Kidney (tissue), 14 donors: Measurements from ENCODE around the gene SMARCC2. TPM values are rescaled to one million over a fixed set of nuclear protein-coding genes. Genes with fewer than 3 reads are reported as not detected.
A peak's percentile ranks its signal among the peaks of the same experiment; 100 is the strongest.

Experiments used
- DNase-seq, 5 donors: peaks; one replicate each; pipeline ENCODE4 v3.0.0-alpha.2; 2013 to 2020
- FAIRE-seq: peaks from 2 replicates; lab custom pipeline; 2012; peaks lifted over from hg19 to GRCh38; lab: Jason Lieb, UNC
- H3K27ac ChIP-seq, 2 donors: one replicate each; pipeline ENCODE4 v1.7.0; 2013; ENCODE audit warnings: low read depth in 2 of 2, low read length in 2 of 2, inconsistent platforms in 1 of 2
- H3K27me3 ChIP-seq: one replicate; pipeline ENCODE4 v1.7.1; 2013; ENCODE audit warnings: low read length, inconsistent platforms; ENCODE audit not compliant: control insufficient read depth, insufficient read depth
- H3K36me3 ChIP-seq, 3 donors: one replicate each; pipeline versions ENCODE4 v1.7.0 to v1.7.1; 2013; ENCODE audit warnings: low read length in 3 of 3, control low read depth in 1 of 3, inconsistent platforms in 1 of 3; ENCODE audit not compliant: insufficient read depth in 3 of 3, control insufficient read depth in 2 of 3
- H3K4me1 ChIP-seq, 3 donors: one replicate each; pipeline versions ENCODE4 v1.7.0 to v1.7.1; 2013; ENCODE audit warnings: low read length in 3 of 3, inconsistent platforms in 1 of 3, low read depth in 1 of 3; ENCODE audit not compliant: control insufficient read depth in 2 of 3, insufficient read depth in 2 of 3
- H3K4me3 ChIP-seq, 3 donors: one replicate each; pipeline versions ENCODE4 v1.7.0 to v1.8.1; 2013; ENCODE audit warnings: low read length in 3 of 3, control low read depth in 1 of 3, inconsistent platforms in 1 of 3
- H3K9ac ChIP-seq, 3 donors: one replicate each; pipeline versions ENCODE4 v1.7.0 to v1.7.1; 2013; ENCODE audit warnings: low read length in 3 of 3, control low read depth in 1 of 3, inconsistent platforms in 1 of 3
- H3K9me3 ChIP-seq, 3 donors: one replicate each; pipeline versions ENCODE4 v1.7.0 to v1.7.1; 2013; ENCODE audit warnings: low read length in 3 of 3, control low read depth in 1 of 3, inconsistent platforms in 1 of 3; ENCODE audit not compliant: control insufficient read depth in 2 of 3, insufficient read depth in 1 of 3
- CTCF ChIP-seq: IDR thresholded peaks from 3 replicates; pipeline ENCODE4 v1.5.1; 2012; ENCODE audit warnings: mild to moderate bottlenecking, moderate library complexity, borderline replicate concordance; ENCODE audit not compliant: insufficient read depth; ENCODE audit errors: extremely low read depth
- intact Hi-C: fragments of 100-400 bp; cut with DNase I; formaldehyde crosslinking; loops from one replicate; pipeline ENCODE4 v1.11.1; 2022
- polyA plus RNA-seq: library from polyadenylated mRNA; stranded (reverse); fragments of 350-450 nt; fragmentation: Illumina TruSeq; extraction: RNeasy Lipid Tissue Mini Kit (QIAGEN cat#74804); gene quantifications from one replicate; pipeline ENCODE4 v1.2.3, GENCODE V29; 2014; ENCODE audit warnings: low read depth, low replicate concordance; ENCODE audit not compliant: insufficient read depth
- total RNA-seq: library from RNA; stranded (reverse); fragmentation: NEBNext Ultra II Directional; extraction: Animal tissue kit (Norgen Biotek cat#: 25700); gene quantifications from one replicate; pipeline ENCODE4 v1.2.1, GENCODE V29; 2021
- donor health status: control.
- donor health status: control.
- donor health status: control.
- donor health status: control.
- donor health status: control.
- donor health status: DM: yes; HTN: yes; CAD: no.
- donor health status: Normal renal cell carcinoma (clear cell type).

Gene SMARCC2
- total and polyA plus RNA-seq, 2 donors from 2014 or later = 18.8 to 112 TPM

GRCh38 chr12:56222531-56222895 is 33.2 kb upstream of the SMARCC2 start:
- intact Hi-C loops = no loop called here
- Histone ChIP-seq H3K4me3 (peak overlapping the region; percentile 70 to 95 (median 82)), H3K27me3 (no peaks in the 10 kb centered on the region), H3K9ac (peak overlapping the region; percentile 79 to 97 (median 86)), H3K27ac (peak overlapping the region; percentile 96 to 99), H3K36me3 (peaks cover 0 to 2% (median 0%) of the 10 kb centered on the region in 3 donors), H3K9me3 (no peaks in the 10 kb centered on the region), H3K4me1 (peaks cover 4 to 17% (median 8%) of the 10 kb centered on the region in 3 donors)
- DNase-seq (no peak), FAIRE-seq (no peak)
- no peak for TF ChIP-seq CTCF

GRCh38 chr12:56221757-56222530 is 32.7 kb upstream of the SMARCC2 start, which contains the start of gene RNF41:
Gene RNF41, minus strand, starts transcription at chr12:56221922. Its CDS starts 7,875 bp downstream, at chr12:56214047.
- peak; percentile 87 for FAIRE-seq
- Histone ChIP-seq H3K4me1 (peaks cover 4 to 17% (median 8%) of the 10 kb centered on the region in 3 donors), H3K9me3 (no peaks in the 10 kb centered on the region), H3K9ac (peak within 1 kb of the TSS; percentile 79 to 97 (median 86)), H3K27ac (peak within 1 kb of the TSS; percentile 96 to 99), H3K4me3 (peak within 1 kb of the TSS; percentile 70 to 95 (median 82)), H3K27me3 (no peaks in the 10 kb centered on the region), H3K36me3 (peaks cover 0 to 2% (median 0%) of the 10 kb centered on the region in 3 donors)
- no peak for TF ChIP-seq CTCF
- peak; percentile 99 for DNase-seq
- intact Hi-C loops = no loop called here

- FAIRE-seq = no peak
- Histone ChIP-seq H3K4me1 (peaks cover 4 to 17% (median 8%) of the 10 kb centered on the region in 3 donors), H3K27me3 (no peaks in the 10 kb centered on the region)
Observed at GRCh38 chr12:56221232-56221756, 32.0 kb upstream of the SMARCC2 start.

More at GRCh38 chr12:56221232-56221756, 32.0 kb upstream of the SMARCC2 start:
- intact Hi-C loops = no loop called here
- Histone ChIP-seq H3K27ac (peak overlapping the region; percentile 96 to 99), H3K36me3 (peaks cover 0 to 4% (median 0%) of the 10 kb centered on the region in 3 donors), H3K4me3 (peak overlapping the region; percentile 70 to 95 (median 82)), H3K9me3 (no peaks in the 10 kb centered on the region), H3K9ac (peak overlapping the region; percentile 79 to 97 (median 86))
- DNase-seq = peak; percentile 72 to 91 (median 85)
- no peak for TF ChIP-seq CTCF
